ENCODE data around the gene MAMLD1. TPM values are rescaled to one million over a fixed set of nuclear protein-coding genes. Genes with fewer than 3 reads are reported as not detected.
A peak's percentile ranks its signal among the peaks of the same experiment; 100 is the strongest.

Gene MAMLD1
- total RNA-seq, 4 donors from 2014 or later, result 2.2 to 7.3 (median 3.9) TPM

DNA sequence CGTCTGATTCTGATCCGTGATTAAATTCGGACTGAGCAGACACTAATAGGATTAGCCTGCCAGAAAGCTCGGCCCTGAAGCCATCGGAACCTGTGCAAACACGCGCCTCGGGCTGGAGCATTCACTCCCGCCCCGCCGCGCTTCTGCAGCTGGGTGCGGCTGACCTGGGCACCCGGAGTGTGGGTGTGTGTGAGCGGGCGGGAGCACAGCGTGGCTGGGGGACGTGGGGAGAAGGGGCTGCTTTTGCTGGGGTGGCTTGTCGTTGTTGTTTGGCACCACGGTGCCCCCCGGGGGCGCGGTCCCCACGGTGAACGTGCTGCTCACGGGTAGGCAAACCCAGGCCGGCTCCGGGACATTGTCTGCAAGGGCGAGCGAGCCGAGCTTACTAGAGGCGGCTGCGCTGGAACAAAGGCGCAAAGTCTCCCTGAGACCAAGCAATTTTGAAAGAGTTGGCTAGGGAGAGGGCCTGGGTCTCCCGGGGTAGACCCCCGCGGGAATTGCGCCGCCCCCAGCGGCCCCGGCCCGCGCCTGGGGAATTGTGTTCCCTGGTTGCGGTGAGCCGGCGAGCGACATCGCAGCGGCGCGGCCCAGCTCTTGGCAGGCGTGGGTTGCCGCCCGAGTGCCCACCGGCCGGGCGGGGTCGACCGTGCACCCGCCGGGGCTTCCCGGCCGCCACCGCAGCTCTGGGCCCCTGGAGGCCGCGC, 1.4 kb downstream of the MAMLD1 start:
- no peaks in the 10 kb centered on the region for H3K36me3 ChIP-seq
- H3K27ac ChIP-seq, result peak overlapping the region; percentile 34 to 91 (median 86)
- H3K27me3 ChIP-seq, result no peaks in the 10 kb centered on the region
- H3K4me3 ChIP-seq, result peak overlapping the region; percentile 48 to 66
- peaks cover 0 to 21% (median 9%) of the 10 kb centered on the region in 3 donors for H3K4me1 ChIP-seq
- ATAC-seq, result no peak
- no peaks in the 10 kb centered on the region for H3K9me3 ChIP-seq
- 70% methylated on average over 2 of the region's 66 CpGs; no CpG with 5 or more reads in 1 of the 2 donors for WGBS, 2 donors (ENCODE audit: low coverage in 1 of 2)
- no peak for TF ChIP-seq EP300 (IDR thresholded peaks at IDR 0.05)
- no peak for TF ChIP-seq POLR2A (IDR thresholded peaks at IDR 0.05)
- TF ChIP-seq, protein P1, sequence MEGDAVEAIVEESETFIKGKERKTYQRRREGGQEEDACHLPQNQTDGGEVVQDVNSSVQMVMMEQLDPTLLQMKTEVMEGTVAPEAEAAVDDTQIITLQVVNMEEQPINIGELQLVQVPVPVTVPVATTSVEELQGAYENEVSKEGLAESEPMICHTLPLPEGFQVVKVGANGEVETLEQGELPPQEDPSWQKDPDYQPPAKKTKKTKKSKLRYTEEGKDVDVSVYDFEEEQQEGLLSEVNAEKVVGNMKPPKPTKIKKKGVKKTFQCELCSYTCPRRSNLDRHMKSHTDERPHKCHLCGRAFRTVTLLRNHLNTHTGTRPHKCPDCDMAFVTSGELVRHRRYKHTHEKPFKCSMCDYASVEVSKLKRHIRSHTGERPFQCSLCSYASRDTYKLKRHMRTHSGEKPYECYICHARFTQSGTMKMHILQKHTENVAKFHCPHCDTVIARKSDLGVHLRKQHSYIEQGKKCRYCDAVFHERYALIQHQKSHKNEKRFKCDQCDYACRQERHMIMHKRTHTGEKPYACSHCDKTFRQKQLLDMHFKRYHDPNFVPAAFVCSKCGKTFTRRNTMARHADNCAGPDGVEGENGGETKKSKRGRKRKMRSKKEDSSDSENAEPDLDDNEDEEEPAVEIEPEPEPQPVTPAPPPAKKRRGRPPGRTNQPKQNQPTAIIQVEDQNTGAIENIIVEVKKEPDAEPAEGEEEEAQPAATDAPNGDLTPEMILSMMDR (IDR thresholded peaks at IDR 0.05), result no peak

DNA sequence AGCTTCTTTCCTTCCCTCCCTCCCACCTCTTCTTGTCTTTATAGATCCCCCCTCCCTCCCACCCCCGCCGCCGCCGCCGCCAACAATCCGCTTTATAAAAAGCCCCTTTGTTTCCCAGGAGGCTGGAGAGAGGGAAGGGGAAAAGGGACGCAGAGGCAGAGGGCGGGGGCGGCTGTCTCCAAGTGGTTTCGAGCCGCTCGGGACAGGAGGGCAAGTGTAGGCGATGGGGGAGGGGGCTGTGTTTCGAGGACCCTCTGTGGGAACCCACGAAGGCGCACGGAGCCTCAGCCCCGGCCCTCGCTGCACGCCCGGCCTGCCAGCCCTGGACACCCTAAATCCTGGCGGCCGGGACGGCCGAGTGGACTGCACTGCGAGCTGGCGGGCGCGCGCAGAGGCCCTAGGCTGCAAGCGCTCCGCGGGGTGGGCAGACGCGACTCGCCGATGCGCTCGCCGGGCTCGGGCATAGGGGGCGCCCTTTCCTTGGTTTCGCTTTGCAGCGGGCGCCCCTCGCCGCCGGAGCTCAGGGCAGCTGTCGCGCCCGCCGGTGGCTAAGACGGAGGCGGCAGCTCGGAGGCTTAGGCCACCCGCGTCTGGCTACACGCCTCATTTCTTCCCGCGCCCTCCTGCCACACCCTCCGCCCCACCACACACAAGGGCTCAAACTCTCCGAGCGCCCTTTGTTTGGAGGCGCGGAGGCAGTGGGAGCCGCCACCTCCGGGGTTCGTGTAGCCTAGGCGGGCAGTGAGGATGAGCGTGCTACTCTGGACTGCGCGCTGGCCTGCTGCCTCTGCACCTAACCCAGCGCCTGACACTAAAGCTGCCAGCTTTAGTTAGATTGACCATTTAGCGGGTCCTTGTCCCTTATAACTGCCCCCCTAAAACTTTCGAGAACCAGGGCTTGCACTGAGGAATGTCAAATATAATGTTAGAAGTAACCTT, 2.2 kb downstream of the MAMLD1 start:
- peak; percentile 59 for ATAC-seq
- Histone ChIP-seq H3K27ac (peak overlapping the region; percentile 34 to 91 (median 86)), H3K4me1 (peaks cover 0 to 21% (median 9%) of the 10 kb centered on the region in 3 donors), H3K27me3 (no peaks in the 10 kb centered on the region), H3K4me3 (peak overlapping the region; percentile 48 to 66), H3K36me3 (no peaks in the 10 kb centered on the region), H3K9me3 (no peaks in the 10 kb centered on the region)
- TF ChIP-seq POLR2A (IDR thresholded peaks at IDR 0.05) (peak; percentile 15 to 17), POLR2AphosphoS5 (IDR thresholded peaks at IDR 0.05) (no peak)
- TF ChIP-seq, protein P1 (IDR thresholded peaks at IDR 0.05), result peak in 3 of 4 experiments; percentile 60 to 74 (median 64)
- 20% methylated on average over 1 of the region's 75 CpGs; no CpG with 5 or more reads in 1 of the 2 donors for WGBS, 2 donors (ENCODE audit: low coverage in 1 of 2)

DNA sequence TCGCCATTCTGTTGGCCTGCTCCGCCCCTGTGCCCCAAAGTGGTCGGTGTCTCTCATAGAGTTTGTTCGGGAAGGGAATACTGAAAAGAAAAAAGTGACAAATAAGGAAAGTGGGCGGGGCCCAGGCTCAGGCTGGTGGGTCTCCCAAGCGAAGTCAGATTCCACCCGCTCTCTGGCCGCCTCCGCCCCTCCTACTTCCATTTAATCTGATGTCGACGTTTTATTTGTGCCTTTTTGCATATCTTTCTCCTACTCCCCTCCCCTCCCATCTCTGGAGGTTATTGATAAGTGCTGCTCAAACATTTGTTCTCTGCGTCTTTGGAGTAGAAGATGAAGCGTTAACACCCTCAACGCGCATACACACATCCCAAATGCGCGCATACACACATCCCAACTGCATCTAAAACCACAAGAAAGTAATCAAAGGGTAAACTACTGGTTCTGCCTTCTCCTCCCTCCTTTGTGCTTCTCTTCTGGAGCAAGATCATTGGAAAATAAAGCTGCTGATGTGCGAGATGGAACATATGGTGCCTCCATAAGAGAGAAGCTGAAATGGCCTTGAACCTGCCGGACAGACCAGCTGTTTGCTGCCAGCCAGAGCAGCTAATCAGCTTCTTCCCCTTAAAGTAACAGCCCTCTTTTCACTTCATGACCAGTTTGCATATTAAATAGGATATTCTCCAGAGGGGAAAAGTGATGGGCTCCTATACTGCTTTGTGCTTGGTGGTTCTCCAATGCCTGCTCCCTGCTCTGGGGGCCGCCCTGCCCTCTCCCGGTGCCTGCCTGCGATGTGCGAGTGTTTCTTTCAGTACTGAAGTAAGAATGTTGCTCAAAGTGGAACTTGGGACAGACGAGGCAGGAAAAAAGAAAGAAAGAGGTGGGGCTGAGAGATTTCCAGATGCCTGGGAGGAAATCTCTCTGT, 3.1 kb downstream of the MAMLD1 start:
- Histone ChIP-seq H3K36me3 (no peaks in the 10 kb centered on the region), H3K27me3 (no peaks in the 10 kb centered on the region), H3K27ac (peak overlapping the region; percentile 34 to 91 (median 86)), H3K9me3 (no peaks in the 10 kb centered on the region), H3K4me3 (peak overlapping the region; percentile 48 to 66), H3K4me1 (peaks cover 0 to 16% (median 7%) of the 10 kb centered on the region in 3 donors)
- TF ChIP-seq EP300 (IDR thresholded peaks at IDR 0.05), result no peak
- TF ChIP-seq POLR2AphosphoS5 (IDR thresholded peaks at IDR 0.05), result no peak
- no peak for TF ChIP-seq POLR2A (IDR thresholded peaks at IDR 0.05)
- TF ChIP-seq, protein P1 (IDR thresholded peaks at IDR 0.05), result no peak
- no peak for ATAC-seq
- WGBS, 2 donors (ENCODE audit: low coverage in 1 of 2), result 1 to 13% methylated on average over 14 to 16 of the region's 24 CpGs

DNA sequence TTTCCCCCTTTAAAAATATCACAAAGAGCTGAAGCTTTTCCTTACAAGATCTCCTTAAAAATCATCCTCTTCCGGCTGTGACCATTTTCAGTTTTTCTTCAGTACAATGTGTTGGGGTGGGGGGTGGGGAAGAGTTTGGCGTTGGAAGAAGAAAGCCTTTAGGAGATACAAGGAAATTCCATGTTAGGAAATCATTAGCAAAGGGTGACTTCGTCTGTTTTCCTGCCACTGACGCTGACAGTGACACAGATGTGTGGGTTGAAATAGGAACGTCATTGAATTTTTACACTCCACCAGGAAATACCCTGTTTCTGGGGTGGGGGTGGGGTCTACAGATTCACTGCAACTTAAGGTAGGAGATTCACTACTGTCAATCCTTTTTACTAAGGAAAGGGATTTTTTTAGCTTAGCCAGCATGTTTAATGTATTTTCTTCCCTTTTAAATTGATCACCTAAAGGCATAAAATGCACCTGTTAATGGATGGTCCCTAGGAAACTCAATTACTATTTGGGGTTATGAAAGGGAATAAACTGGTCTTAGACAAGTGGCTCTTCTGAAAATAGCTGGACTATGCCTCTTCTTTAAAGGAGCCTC, 3.9 kb downstream of the MAMLD1 start:
- WGBS, 2 donors (ENCODE audit: low coverage in 1 of 2), result 0 to 43% methylated on average over 1 to 3 of the region's 5 CpGs
- H3K27me3 ChIP-seq, result no peaks in the 10 kb centered on the region
- peak overlapping the region; percentile 48 to 66 for H3K4me3 ChIP-seq
- H3K36me3 ChIP-seq, result no peaks in the 10 kb centered on the region
- TF ChIP-seq POLR2A (IDR thresholded peaks at IDR 0.05) (no peak), POLR2AphosphoS5 (IDR thresholded peaks at IDR 0.05) (no peak), EP300 (IDR thresholded peaks at IDR 0.05) (no peak)
- TF ChIP-seq, protein P1 (IDR thresholded peaks at IDR 0.05), result no peak
- ATAC-seq, result no peak
- peak overlapping the region; percentile 34 to 91 (median 86) for H3K27ac ChIP-seq
- H3K4me1 ChIP-seq, result peaks cover 0 to 8% (median 0%) of the 10 kb centered on the region in 3 donors
- no peaks in the 10 kb centered on the region for H3K9me3 ChIP-seq

Data from gastroesophageal sphincter (tissue), 4 donors.